Effector memory CD8-positive, alpha-beta T cell (primary cell): ENCODE measurements around the gene TRPM2.
"Not testable (repeated sequence)": the region's sequence is repeated elsewhere in the genome, so short reads cannot be mapped to it uniquely, and the experiment has no call there.

Source experiments
- ATAC-seq: fragments of 150-1000 bp; cut with Tn5 transposase; replicated peaks from 2 replicates; pipeline ENCODE4 v1.10.0; 2021; ENCODE audit warnings: mild to moderate bottlenecking, moderate library complexity
- DNase-seq, 3 experiments: peaks; one replicate each; pipeline ENCODE4 v3.0.0; 2021
- H3K27ac Mint-ChIP-seq, 2 donors: one replicate each; pipeline ENCODE4 v1.8.0; 2022; ENCODE audit warnings: mild to moderate bottlenecking in 2 of 2, mixed read lengths in 2 of 2, moderate library complexity in 2 of 2
- H3K27me3 Mint-ChIP-seq, 2 donors: one replicate each; pipeline ENCODE4 v1.8.0; 2022; ENCODE audit warnings: mixed read lengths in 2 of 2
- H3K36me3 Mint-ChIP-seq: one replicate; pipeline ENCODE4 v1.8.0; 2022; ENCODE audit warnings: mild to moderate bottlenecking, moderate library complexity, mixed read lengths; ENCODE audit not compliant: insufficient read depth
- H3K4me1 Mint-ChIP-seq, 2 donors: one replicate each; pipeline ENCODE4 v1.8.0; 2022; ENCODE audit warnings: low read depth in 2 of 2, mixed read lengths in 2 of 2
- H3K4me3 Mint-ChIP-seq, 2 donors: one replicate each; pipeline ENCODE4 v1.8.0; 2022; ENCODE audit warnings: mild to moderate bottlenecking in 2 of 2, mixed read lengths in 2 of 2, moderate library complexity in 2 of 2
- H3K9me3 Mint-ChIP-seq, 2 donors: one replicate each; pipeline ENCODE4 v1.8.0; 2022; ENCODE audit warnings: mixed read lengths in 2 of 2

The TRPM2 gene

DNA sequence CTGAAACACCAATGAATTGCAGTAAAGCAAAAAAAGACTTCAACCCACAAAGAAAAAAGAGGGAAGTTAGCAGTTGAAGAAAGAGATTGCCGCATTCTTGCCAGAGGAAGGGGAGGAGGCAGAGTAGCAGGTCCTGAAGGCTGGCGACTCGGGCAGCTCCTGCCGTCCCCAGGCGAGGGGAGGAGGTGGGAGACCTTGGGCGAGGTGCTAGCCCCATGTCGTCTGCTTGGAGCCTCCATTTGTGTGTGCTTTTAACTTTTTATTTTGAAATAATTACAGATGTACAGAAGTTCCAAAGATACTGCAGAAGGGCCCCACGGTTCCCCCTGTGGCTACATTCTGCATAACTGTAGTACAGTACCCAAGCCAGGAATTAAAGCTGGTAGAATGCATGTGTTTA, 6.7 kb downstream of the TRPM2 start:
- Mint-ChIP-seq H3K27ac (no peak overlapping the region), H3K36me3 (peaks cover 6% of the 10 kb centered on the region), H3K27me3 (peaks cover 0 to 10% of the 10 kb centered on the region in 2 donors), H3K9me3 (peaks cover 0 to 9% of the 10 kb centered on the region in 2 donors), H3K4me3 (no peak overlapping the region), H3K4me1 (peaks cover 9% of the 10 kb centered on the region in 2 donors)
- DNase-seq, result no peak
- ATAC-seq, result no peak

GRCh38 chr21:44361903-44362302, 8.5 kb downstream of the TRPM2 start:
- H3K9me3 Mint-ChIP-seq, DNase-seq, H3K27me3 Mint-ChIP-seq, H3K4me1 Mint-ChIP-seq, H3K27ac Mint-ChIP-seq, H3K36me3 Mint-ChIP-seq, H3K4me3 Mint-ChIP-seq, ATAC-seq: not testable (repeated sequence)

DNA sequence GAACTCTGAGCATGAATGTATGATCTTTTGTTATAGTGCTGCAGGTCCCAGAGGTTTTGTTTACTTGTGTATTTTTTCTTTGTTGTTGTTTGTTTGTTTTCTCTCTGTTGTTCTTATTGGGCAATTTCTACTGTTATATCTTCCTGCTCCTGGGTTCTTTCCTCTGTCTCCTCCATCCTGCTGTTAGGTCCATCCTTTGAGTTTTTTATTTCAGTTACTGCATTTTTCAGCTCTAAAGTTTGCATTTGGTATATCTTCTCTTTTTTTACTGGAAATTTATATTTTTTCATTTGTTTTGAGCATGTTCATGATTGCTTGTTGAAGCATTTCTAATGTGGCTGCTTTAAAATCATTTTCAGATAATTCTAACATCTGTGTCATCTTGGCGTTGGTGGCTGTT, 9.9 kb downstream of the TRPM2 start:
- Mint-ChIP-seq H3K4me3 (no peak overlapping the region), H3K4me1 (peaks cover 0 to 3% of the 10 kb centered on the region in 2 donors), H3K27me3 (peaks cover 0 to 10% of the 10 kb centered on the region in 2 donors), H3K27ac (no peak overlapping the region), H3K36me3 (peaks cover 3% of the 10 kb centered on the region), H3K9me3 (peaks cover 0 to 9% of the 10 kb centered on the region in 2 donors)
- no peak for ATAC-seq
- DNase-seq, result no peak

DNA sequence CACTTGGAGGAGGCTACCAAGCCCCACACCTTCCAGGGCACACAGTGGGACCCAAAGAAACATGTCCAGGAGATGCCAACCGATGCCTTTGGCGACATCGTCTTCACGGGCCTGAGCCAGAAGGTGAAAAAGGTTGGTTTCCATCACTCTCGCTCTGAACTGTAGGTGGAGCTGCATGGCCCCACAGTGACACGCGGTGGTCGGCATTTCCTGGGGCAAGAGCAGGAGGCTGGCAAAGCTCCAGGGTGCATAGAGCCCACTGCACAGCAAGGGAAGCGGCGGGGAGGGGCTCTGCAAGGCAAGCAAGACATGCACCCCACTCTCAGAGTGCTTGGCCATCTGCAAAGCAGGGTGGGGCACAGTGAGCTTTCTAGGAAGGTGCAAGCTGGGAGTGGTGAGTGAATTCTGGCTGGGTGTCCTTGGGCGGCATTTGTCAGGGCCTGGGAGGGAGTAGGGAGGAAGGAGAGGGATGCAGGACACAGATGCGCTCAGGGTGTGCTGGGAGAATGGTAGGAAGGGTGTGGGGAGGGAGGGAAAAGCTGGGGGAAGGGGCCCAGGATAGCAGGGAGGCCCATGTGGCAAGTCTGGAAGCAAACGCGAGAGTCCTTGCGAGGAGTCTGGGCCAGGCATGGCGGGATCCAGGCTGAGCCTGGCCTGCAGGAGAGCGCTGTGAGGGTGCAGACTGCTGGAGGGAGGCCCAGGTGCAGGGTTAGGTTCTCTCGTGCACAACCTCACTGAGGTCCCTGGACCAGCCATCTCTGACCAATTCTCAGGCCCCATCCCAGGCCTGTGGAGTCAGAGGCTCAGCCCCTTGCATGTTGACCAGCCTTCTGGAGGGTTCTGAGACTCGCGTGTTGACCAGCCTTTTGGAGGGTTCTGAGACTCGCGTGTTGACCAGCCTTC, 11.0 kb downstream of the TRPM2 start:
- peaks cover 0 to 10% of the 10 kb centered on the region in 2 donors for H3K27me3 Mint-ChIP-seq
- peaks cover 0 to 3% of the 10 kb centered on the region in 2 donors for H3K4me1 Mint-ChIP-seq
- H3K9me3 Mint-ChIP-seq, result peaks cover 0 to 9% of the 10 kb centered on the region in 2 donors
- H3K27ac Mint-ChIP-seq, result no peak overlapping the region
- ATAC-seq (no peak), DNase-seq (no peak)
- peaks cover 3% of the 10 kb centered on the region for H3K36me3 Mint-ChIP-seq
- H3K4me3 Mint-ChIP-seq, result no peak overlapping the region

DNA sequence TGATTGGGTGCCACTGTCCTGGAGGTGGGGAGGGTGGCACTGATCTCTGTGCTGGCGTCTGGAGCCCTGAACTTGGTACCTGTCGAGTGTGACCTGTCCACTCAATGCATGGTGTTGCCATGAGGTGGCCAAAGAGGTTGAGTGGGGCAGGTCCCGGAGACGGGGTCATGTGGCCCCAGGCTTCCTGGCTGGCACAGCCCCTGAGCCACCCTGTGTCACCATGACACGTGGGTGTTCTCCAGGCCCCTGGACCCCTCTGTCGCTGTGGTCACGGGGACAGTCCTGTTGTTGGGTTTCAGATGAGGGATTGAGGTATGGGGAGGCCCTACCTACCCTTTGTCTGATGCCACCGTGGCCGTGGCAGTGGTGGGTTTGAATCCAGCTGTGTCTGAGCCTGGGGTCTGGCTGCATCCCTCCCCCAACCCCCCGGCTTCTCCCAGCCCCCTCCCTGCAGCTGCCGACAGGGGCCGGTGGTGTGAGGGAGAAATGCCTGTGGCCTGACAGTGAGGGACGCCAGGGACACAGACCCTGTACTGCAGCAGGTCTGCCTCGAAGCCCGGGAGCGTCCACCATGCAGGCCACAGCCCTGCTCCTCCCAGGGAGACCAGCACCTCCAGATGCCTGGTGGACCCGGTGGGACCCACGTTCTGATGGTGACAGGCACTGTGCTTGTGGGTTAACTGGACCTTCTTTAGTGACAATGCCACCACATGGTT, 12.0 kb downstream of the TRPM2 start:
- no peak for DNase-seq
- no peak overlapping the region for H3K4me3 Mint-ChIP-seq
- peaks cover 0 to 9% of the 10 kb centered on the region in 2 donors for H3K9me3 Mint-ChIP-seq
- H3K27me3 Mint-ChIP-seq, result peaks cover 0 to 10% of the 10 kb centered on the region in 2 donors
- H3K36me3 Mint-ChIP-seq, result no peaks in the 10 kb centered on the region
- H3K4me1 Mint-ChIP-seq, result peaks cover 0 to 3% of the 10 kb centered on the region in 2 donors
- ATAC-seq, result no peak
- H3K27ac Mint-ChIP-seq, result no peak overlapping the region

- H3K36me3 Mint-ChIP-seq, result no peaks in the 10 kb centered on the region
- peaks cover 0 to 3% of the 10 kb centered on the region in 2 donors for H3K4me1 Mint-ChIP-seq
- no peak for DNase-seq
- H3K4me3 Mint-ChIP-seq, result no peak overlapping the region
- H3K27ac Mint-ChIP-seq, result no peak overlapping the region
- ATAC-seq, result no peak
- H3K9me3 Mint-ChIP-seq, result peaks cover 0 to 9% of the 10 kb centered on the region in 2 donors
- H3K27me3 Mint-ChIP-seq, result peaks cover 0 to 10% of the 10 kb centered on the region in 2 donors
Measured at GRCh38 chr21:44365967-44366585, 12.7 kb downstream of the TRPM2 start.

- Mint-ChIP-seq H3K4me3 (no peak overlapping the region), H3K36me3 (no peaks in the 10 kb centered on the region), H3K9me3 (peaks cover 1 to 9% of the 10 kb centered on the region in 2 donors), H3K27ac (no peak overlapping the region), H3K4me1 (peaks cover 3 to 6% of the 10 kb centered on the region in 2 donors), H3K27me3 (peaks cover 0 to 10% of the 10 kb centered on the region in 2 donors)
- DNase-seq (no peak), ATAC-seq (no peak)
Measured at GRCh38 chr21:44366586-44367211, 13.3 kb downstream of the TRPM2 start.

DNA sequence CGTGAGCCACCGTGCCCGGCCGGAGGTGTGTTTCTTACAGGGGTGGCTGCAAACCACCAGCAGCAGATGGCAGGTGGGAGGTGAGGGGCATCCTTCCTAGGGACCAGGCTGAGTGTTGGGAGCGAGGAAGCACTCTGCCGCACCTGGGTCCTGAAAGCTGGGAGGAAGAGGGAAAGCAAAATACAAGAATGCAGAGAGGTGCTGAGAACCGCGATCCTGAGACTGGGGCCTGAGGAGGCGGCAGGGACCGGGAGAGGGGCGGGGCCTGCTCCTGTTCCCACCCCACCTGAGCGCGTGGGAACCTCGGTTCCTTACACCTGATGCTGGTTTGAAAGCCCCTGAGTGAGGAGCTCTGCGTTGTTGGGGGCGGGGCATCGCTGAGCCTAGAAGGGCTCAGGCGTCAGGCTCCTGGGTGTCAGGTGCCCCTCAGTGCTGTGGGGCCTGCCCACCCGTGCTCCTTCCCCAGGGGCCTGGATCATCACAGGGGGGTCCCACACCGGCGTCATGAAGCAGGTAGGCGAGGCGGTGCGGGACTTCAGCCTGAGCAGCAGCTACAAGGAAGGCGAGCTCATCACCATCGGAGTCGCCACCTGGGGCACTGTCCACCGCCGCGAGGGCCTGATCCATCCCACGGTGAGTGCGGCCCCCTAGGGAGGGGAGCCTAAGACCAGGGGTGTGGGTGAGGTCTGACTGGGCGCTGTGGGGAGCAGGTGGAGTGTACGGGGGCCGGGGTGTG, 15.5 kb downstream of the TRPM2 start:
- Mint-ChIP-seq H3K4me1 (peaks cover 5 to 11% of the 10 kb centered on the region in 2 donors), H3K4me3 (peak overlapping the region in 1 of 2 donors; percentile 34), H3K9me3 (peaks cover 0 to 1% of the 10 kb centered on the region in 2 donors), H3K27ac (no peak overlapping the region), H3K27me3 (no peaks in the 10 kb centered on the region), H3K36me3 (no peaks in the 10 kb centered on the region)
- ATAC-seq (no peak), DNase-seq (no peak)

DNA sequence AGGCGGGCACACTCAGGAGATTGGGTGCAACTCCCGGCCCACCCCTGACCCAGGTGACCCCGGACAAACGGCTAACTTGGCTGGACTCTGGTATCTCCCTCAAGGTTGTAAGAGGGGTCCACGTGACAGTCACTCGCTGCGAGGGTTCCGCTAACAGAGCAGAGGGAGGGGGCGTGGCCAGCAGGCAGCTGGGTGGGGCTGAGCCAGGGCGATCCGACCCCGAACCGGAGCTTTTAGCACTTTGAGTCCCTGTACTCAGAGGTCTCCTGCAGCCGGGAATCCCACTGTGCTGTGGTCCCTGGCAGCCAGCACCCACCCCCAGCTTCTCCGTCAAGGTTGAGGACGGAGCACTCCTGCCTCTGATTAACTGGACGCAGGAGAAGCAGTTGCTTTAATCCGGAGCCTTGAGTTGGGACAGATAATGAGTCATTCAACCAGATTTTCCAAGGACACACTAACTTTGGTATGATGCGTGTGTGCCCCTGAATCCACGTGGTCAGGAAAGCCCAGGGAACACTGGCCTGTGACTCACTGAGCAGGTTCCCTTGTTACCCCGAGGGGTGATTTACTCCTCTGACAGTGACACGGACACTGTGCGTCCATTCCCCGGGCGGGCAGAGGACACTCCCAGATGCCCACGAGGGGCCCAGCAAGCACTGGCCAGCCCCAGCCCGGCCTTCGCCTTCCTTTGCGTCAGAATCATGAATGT, 16.8 kb downstream of the TRPM2 start:
- ATAC-seq (no peak), DNase-seq (no peak)
- no peaks in the 10 kb centered on the region for H3K27me3 Mint-ChIP-seq

DNA sequence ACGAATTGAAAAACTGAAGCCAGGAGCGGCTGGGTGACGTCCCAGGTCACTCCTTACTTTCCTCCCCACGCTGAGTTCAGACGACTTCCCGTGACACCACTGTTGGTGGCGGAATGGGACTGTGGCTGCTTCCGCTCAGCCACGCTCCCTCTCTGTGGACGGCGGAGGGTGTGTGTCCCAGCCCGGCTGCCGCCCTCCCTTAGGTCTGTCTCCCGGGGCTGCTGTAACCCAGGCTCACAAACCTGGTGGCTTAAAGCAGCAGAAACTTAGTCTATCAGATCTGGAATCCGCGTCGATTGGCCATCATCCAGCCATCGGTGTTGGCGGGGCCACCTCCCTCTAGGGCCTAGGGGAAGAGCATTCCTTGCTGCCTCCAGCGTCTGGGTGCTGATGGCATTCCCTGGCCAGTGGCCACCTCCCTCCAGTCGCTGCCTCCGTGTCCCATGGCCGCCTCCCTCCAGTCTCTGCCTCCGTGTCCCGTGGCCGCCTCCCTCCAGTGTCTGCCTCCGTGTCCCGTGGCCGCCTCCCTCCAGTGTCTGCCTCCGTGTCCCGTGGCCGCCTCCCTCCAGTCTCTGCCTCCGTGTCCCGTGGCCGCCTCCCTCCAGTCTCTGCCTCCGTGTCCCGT, 17.5 kb downstream of the TRPM2 start:
- peaks cover 5% of the 10 kb centered on the region for H3K36me3 Mint-ChIP-seq
- H3K27me3 Mint-ChIP-seq, result no peaks in the 10 kb centered on the region
- ATAC-seq, result no peak

More for the DNA sequence above, 16.8 kb downstream of the TRPM2 start:
- Mint-ChIP-seq H3K9me3 (peaks cover 0 to 3% of the 10 kb centered on the region in 2 donors), H3K36me3 (peaks cover 4% of the 10 kb centered on the region), H3K27ac (no peak overlapping the region), H3K4me1 (peaks cover 15 to 20% of the 10 kb centered on the region in 2 donors), H3K4me3 (no peak overlapping the region)

DNA sequence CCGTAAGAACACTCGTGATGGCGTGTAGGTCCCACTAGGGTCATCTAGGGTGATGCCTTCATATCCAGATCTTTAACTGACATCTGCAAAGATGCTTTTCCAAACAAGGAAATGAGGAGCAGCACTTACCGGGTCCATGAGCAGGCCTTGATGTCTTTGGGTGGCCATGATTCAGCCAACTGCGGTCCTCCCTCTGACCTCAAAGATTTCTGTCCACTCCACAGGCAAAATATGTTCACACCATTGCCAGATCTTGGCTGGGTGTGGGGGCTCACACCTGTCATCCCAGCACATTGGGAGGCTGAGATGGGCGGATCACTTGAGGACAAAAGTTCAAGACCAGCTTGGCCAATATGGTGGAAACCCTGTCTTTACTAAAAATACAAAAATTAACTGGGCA, 18.2 kb downstream of the TRPM2 start:
- Mint-ChIP-seq H3K36me3 (peaks cover 5% of the 10 kb centered on the region), H3K9me3 (peaks cover 0 to 4% of the 10 kb centered on the region in 2 donors), H3K4me3 (no peak overlapping the region), H3K27ac (no peak overlapping the region), H3K4me1 (peaks cover 24 to 29% of the 10 kb centered on the region in 2 donors), H3K27me3 (no peaks in the 10 kb centered on the region)
- ATAC-seq (no peak), DNase-seq (no peak)

More for the DNA sequence above, 17.5 kb downstream of the TRPM2 start:
- H3K27ac Mint-ChIP-seq, result no peak overlapping the region
- peaks cover 0 to 4% of the 10 kb centered on the region in 2 donors for H3K9me3 Mint-ChIP-seq
- peaks cover 22 to 27% of the 10 kb centered on the region in 2 donors for H3K4me1 Mint-ChIP-seq
- no peak for DNase-seq
- no peak overlapping the region for H3K4me3 Mint-ChIP-seq

- H3K4me1 Mint-ChIP-seq, result peaks cover 29% of the 10 kb centered on the region in 2 donors
- DNase-seq (no peak), ATAC-seq (no peak)
- no peak overlapping the region for H3K4me3 Mint-ChIP-seq
- H3K36me3 Mint-ChIP-seq, result peaks cover 5% of the 10 kb centered on the region
- H3K27ac Mint-ChIP-seq, result no peak overlapping the region
- peaks cover 0 to 4% of the 10 kb centered on the region in 2 donors for H3K9me3 Mint-ChIP-seq
- H3K27me3 Mint-ChIP-seq, result peaks cover 5 to 10% of the 10 kb centered on the region in 2 donors
Measured at GRCh38 chr21:44372616-44373015, 19.2 kb downstream of the TRPM2 start.
